Nephron (organoid): ENCODE results near the gene TAF12.
"Not testable (repeated sequence)": the region's sequence is repeated elsewhere in the genome, so short reads cannot be mapped to it uniquely, and the experiment has no call there.

Experiments used
- H3K27ac Mint-ChIP-seq, 3 experiments: 2 replicates each; pipeline ENCODE4 v1.8.0; 2020; ENCODE audit warnings: mixed read lengths in 3 of 3, mild to moderate bottlenecking in 2 of 3, moderate library complexity in 1 of 3
- H3K27me3 Mint-ChIP-seq: 2 replicates; pipeline ENCODE4 v1.8.0; 2021; ENCODE audit warnings: low read depth, mild to moderate bottlenecking, moderate library complexity, mixed read lengths
- H3K36me3 Mint-ChIP-seq: 2 replicates; pipeline ENCODE4 v1.8.0; 2020; ENCODE audit warnings: low read depth, mixed read lengths
- H3K4me1 Mint-ChIP-seq: 2 replicates; pipeline ENCODE4 v1.8.0; 2020; ENCODE audit warnings: mixed read lengths
- H3K4me3 Mint-ChIP-seq, 3 experiments: 2 replicates each; pipeline ENCODE4 v1.8.0; 2020; ENCODE audit warnings: mild to moderate bottlenecking in 3 of 3, mixed read lengths in 3 of 3, moderate library complexity in 2 of 3
- H3K9me3 Mint-ChIP-seq: 2 replicates; pipeline ENCODE4 v1.8.0; 2020; ENCODE audit warnings: mixed read lengths
- TF ChIP-seq, protein P1 (sequence below), 3 experiments: fragments of 200-600 bp; sonication (generic); IDR thresholded peaks; one replicate each; pipeline ENCODE4 v1.5.0; 2021; ENCODE audit warnings: antibody characterized with exemption in 3 of 3; ENCODE audit not compliant: unreplicated experiment in 3 of 3

Gene TAF12

DNA sequence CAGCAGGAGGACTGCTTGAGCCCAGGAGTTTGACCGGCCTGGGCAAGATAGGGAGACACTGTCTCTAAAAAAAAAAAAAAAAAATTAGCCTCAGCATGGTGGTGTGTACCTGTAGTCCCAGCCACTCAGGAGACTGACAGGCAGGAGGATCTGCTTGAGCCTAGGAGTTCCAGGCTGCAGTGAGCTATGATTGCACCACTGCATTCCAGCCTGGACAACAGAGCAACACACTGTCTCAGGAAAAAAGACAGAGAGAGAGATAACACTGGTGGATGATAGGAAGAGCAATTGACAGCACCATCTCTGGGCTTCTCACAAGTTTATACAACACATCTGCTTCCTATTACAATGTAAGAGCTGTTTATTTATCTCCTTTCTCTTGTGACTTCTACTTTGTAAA, 3.2 kb upstream of the TAF12 start:
- no peaks in the 10 kb centered on the region for H3K36me3 Mint-ChIP-seq
- H3K4me3 Mint-ChIP-seq: peak overlapping the region; percentile 24 to 58 (median 46)
- H3K4me1 Mint-ChIP-seq: peaks cover 48% of the 10 kb centered on the region
- H3K27ac Mint-ChIP-seq: peak overlapping the region; percentile 80 to 90 (median 89)
- H3K9me3 Mint-ChIP-seq: no peaks in the 10 kb centered on the region
- H3K27me3 Mint-ChIP-seq: no peaks in the 10 kb centered on the region
- TF ChIP-seq, protein P1, sequence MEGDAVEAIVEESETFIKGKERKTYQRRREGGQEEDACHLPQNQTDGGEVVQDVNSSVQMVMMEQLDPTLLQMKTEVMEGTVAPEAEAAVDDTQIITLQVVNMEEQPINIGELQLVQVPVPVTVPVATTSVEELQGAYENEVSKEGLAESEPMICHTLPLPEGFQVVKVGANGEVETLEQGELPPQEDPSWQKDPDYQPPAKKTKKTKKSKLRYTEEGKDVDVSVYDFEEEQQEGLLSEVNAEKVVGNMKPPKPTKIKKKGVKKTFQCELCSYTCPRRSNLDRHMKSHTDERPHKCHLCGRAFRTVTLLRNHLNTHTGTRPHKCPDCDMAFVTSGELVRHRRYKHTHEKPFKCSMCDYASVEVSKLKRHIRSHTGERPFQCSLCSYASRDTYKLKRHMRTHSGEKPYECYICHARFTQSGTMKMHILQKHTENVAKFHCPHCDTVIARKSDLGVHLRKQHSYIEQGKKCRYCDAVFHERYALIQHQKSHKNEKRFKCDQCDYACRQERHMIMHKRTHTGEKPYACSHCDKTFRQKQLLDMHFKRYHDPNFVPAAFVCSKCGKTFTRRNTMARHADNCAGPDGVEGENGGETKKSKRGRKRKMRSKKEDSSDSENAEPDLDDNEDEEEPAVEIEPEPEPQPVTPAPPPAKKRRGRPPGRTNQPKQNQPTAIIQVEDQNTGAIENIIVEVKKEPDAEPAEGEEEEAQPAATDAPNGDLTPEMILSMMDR (IDR thresholded peaks at IDR 0.05; ENCODE audit: unreplicated experiment in 3 of 3): no peak

DNA sequence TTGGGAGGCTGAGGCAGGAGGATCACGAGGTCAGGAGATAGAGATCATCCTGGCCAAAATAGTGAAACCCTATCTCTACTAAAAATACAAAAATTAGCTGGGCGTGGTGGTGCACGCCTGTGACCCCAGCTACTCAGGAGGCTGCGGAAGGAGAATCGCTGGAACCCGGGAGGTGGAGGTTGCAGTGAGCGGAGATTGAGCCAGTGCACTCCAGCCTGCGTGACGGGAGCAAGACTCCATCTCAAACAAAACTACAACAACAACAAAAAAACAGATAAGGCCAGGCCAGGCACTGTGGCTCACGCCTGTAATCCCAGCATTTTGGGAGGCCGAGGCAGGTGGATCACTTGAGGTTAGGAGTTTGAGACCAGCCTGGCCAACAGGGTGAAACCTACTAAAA, 2.5 kb upstream of the TAF12 start:
- not testable (repeated sequence) for H3K9me3 Mint-ChIP-seq, H3K27me3 Mint-ChIP-seq, H3K36me3 Mint-ChIP-seq, H3K27ac Mint-ChIP-seq, H3K4me3 Mint-ChIP-seq
- H3K4me1 Mint-ChIP-seq: peaks cover 55% of the 10 kb centered on the region

DNA sequence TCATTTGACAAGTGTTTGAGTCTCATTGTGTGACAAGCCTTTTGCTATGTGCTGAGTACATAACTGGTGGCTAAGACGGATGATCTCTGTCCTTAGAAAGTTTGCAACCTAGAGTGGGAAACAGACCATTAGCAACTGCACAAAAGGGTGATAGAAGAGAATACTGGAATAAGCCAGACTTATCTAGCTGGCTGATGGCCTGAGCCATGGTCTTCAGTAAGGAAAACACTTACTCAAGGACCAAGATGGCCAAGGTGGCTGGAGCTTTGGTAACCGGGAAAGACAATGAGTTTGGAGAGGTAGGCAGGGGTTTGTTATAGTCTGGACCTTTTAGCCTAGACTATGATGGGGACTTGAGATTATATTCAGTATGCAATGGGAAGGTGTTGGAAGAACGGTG, 1.6 kb upstream of the TAF12 start:
- Mint-ChIP-seq H3K9me3 (no peaks in the 10 kb centered on the region), H3K36me3 (no peaks in the 10 kb centered on the region), H3K27ac (peak overlapping the region; percentile 96 to 99 (median 98)), H3K27me3 (no peaks in the 10 kb centered on the region), H3K4me3 (peak overlapping the region; percentile 99), H3K4me1 (peaks cover 60% of the 10 kb centered on the region)
- TF ChIP-seq, protein P1 (IDR thresholded peaks at IDR 0.05; ENCODE audit: unreplicated experiment in 3 of 3): no peak

DNA sequence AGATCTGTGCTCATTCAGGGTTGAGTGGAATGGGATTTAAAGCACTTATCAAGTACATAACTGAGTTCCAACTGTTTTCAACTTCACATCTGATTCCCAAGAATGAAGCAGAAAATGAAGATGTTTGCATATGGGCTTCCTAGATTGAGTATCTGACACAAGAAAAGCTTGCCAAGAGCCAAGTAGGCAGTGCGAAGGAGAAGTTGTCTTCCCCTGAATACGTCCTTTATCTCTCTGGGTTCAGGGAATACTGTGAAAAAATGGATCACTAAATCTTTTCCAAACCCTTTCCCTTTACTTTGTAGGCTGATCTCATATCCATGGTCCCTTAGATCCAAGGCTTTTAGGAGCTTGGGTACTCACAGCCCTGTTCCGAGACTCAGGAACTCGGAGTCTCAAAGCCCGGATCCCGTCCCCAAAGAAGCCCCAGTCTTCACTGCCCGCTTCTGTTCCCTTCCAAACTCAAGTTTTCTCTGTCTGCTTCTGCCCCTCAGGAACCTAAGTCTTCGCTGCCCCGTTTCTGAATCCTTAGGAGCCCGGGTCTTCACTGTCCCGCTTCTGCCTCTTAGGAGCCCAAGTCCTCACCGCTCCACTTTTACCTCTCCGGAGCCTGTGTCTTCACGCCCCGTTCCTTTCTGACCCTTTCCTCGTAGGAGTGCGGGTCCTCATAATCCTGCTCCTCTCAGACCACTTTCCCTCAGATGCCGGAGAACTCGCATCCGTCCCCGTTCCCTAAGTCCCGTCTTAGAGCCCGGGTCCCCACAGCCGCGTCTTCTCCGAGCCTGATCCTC, 616 bp downstream of the TAF12 start:
- Mint-ChIP-seq H3K27ac (peak overlapping the region; percentile 96 to 99 (median 98)), H3K9me3 (no peaks in the 10 kb centered on the region), H3K4me1 (peaks cover 46% of the 10 kb centered on the region), H3K4me3 (peak overlapping the region; percentile 99), H3K36me3 (no peaks in the 10 kb centered on the region), H3K27me3 (no peaks in the 10 kb centered on the region)
- TF ChIP-seq, protein P1 (IDR thresholded peaks at IDR 0.05; ENCODE audit: unreplicated experiment in 3 of 3): no peak

DNA sequence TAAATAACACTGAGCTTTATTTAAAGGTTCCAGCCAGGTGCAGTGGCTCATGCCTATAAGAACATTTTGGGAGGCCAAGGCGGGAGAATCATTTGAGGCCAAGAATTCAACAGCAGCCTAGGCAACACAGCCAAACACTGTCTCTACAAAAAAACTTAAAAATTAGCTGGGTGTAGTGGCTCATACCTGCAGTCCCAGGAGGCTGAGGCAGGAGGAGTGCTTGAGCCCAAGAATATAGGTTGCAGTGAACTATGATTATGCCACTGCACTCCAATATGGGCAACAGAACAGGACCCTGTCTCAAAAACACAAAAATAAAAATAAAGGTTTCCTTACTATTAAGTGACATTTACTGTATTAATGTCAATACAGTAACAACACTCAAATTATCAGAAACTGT, 2.1 kb downstream of the TAF12 start:
- H3K4me1 Mint-ChIP-seq: peaks cover 41% of the 10 kb centered on the region
- H3K36me3 Mint-ChIP-seq: no peaks in the 10 kb centered on the region
- no peaks in the 10 kb centered on the region for H3K9me3 Mint-ChIP-seq
- H3K27me3 Mint-ChIP-seq: no peaks in the 10 kb centered on the region
- H3K4me3 Mint-ChIP-seq: peak overlapping the region; percentile 99
- TF ChIP-seq, protein P1 (IDR thresholded peaks at IDR 0.05; ENCODE audit: unreplicated experiment in 3 of 3): peak; percentile 20 to 34 (median 20)
- H3K27ac Mint-ChIP-seq: peak overlapping the region in 1 of 3 experiments; percentile 99

DNA sequence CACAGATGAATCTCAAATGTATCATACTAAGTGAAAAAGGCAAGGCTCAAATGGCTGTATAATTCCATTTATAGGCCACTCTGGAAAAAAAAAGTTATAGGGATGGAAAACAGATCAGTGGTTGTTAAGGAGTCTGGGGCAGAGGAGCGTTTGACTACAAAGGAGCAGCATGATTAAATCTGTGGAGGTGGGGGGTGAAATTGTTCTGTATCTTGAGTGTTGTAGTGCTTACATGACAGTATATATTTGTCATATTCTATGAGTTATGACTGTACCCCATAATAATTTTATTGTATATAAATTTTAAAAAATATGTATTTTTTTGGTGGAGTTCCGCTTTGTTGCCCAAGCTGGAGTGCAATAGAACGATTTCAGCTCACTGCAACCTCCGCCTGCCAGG, 10.3 kb downstream of the TAF12 start:
- Mint-ChIP-seq H3K36me3 (peaks cover 5% of the 10 kb centered on the region), H3K27ac (no peak overlapping the region), H3K27me3 (no peaks in the 10 kb centered on the region), H3K4me3 (no peak overlapping the region), H3K4me1 (no peaks in the 10 kb centered on the region), H3K9me3 (no peaks in the 10 kb centered on the region)
- TF ChIP-seq, protein P1 (IDR thresholded peaks at IDR 0.05; ENCODE audit: unreplicated experiment in 3 of 3): no peak
